Hepatocyte (in vitro differentiated cells): ENCODE measurements around the gene PDP2. TPM values are rescaled to one million over a fixed set of nuclear protein-coding genes. Genes with fewer than 3 reads are reported as not detected.
A peak's percentile ranks its signal among the peaks of the same experiment; 100 is the strongest.

Experiments
- DNase-seq: peaks from one replicate; pipeline ENCODE4 v3.0.0-alpha.2; 2016; ENCODE audit warnings: low spot score
- H2AFZ ChIP-seq: fragments of 200-600 bp; sonication (generic); 2 replicates; pipeline ENCODE4 v1.6.0; 2016; ENCODE audit warnings: antibody characterized with exemption, mild to moderate bottlenecking
- H3K27ac ChIP-seq: fragments of 200-600 bp; sonication (generic); 2 replicates; pipeline ENCODE4 v1.5.1; 2016; ENCODE audit warnings: mild to moderate bottlenecking
- H3K27me3 ChIP-seq: fragments of 200-600 bp; sonication (generic); 2 replicates; pipeline ENCODE4 v1.6.1; 2016
- H3K36me3 ChIP-seq: fragments of 200-600 bp; sonication (generic); replicated peaks from 2 replicates; pipeline ENCODE4 v1.5.1; 2016; ENCODE audit warnings: low read depth; ENCODE audit not compliant: insufficient read depth
- H3K4me1 ChIP-seq: fragments of 200-600 bp; sonication (generic); 2 replicates; pipeline ENCODE4 v1.5.1; 2016; ENCODE audit warnings: mild to moderate bottlenecking, moderate library complexity; ENCODE audit not compliant: insufficient read depth
- H3K4me2 ChIP-seq: fragments of 200-600 bp; sonication (generic); 2 replicates; pipeline ENCODE4 v1.6.0; 2016
- H3K4me3 ChIP-seq: fragments of 200-600 bp; sonication (generic); 2 replicates; pipeline ENCODE4 v1.5.1; 2016; ENCODE audit warnings: mild to moderate bottlenecking
- H3K79me2 ChIP-seq: fragments of 200-600 bp; sonication (generic); 2 replicates; pipeline ENCODE4 v1.6.0; 2017; ENCODE audit warnings: mild to moderate bottlenecking
- H3K9me2 ChIP-seq: fragments of 200-600 bp; sonication (generic); replicated peaks from 2 replicates; pipeline ENCODE4 v1.6.0; 2017; ENCODE audit warnings: mild to moderate bottlenecking; ENCODE audit not compliant: insufficient read depth
- H3K9me3 ChIP-seq: fragments of 200-600 bp; sonication (generic); 2 replicates; pipeline ENCODE4 v1.5.1; 2016; ENCODE audit warnings: low read depth, mild to moderate bottlenecking
- H4K20me1 ChIP-seq: fragments of 200-600 bp; sonication (generic); 2 replicates; pipeline ENCODE4 v1.6.0; 2016; ENCODE audit warnings: mild to moderate bottlenecking; ENCODE audit not compliant: insufficient read depth, poor library complexity, severe bottlenecking
- CTCF ChIP-seq: fragments of 200-600 bp; sonication (generic); IDR thresholded peaks from 2 replicates; pipeline ENCODE4 v1.5.1; 2016; ENCODE audit warnings: antibody characterized with exemption, mild to moderate bottlenecking; ENCODE audit not compliant: poor library complexity
- EZH2 ChIP-seq: fragments of 200-600 bp; sonication (generic); IDR thresholded peaks from 2 replicates; pipeline ENCODE4 v1.6.1; 2016; ENCODE audit warnings: antibody characterized with exemption, mild to moderate bottlenecking, borderline replicate concordance
- EZH2phosphoT487 ChIP-seq: fragments of 200-600 bp; sonication (generic); IDR thresholded peaks from one replicate; pipeline ENCODE4 v1.6.1; 2018; ENCODE audit warnings: antibody characterized with exemption, mild to moderate bottlenecking, low read depth, moderate library complexity; ENCODE audit not compliant: unreplicated experiment, severe bottlenecking
- WGBS: methylation state at CpG from one replicate; pipeline ENCODE4 v1.1.6; 2016; ENCODE audit warnings: low lambda C conversion rate; ENCODE audit errors: missing lambda C conversion rate; 5-methylcytosine and 5-hydroxymethylcytosine counted together
- polyA plus RNA-seq: library from polyadenylated mRNA; unstranded; fragments of >200 nt; fragmentation: Nextera tagmentation; extraction: Ambion mirVana; gene quantifications from 2 replicates; pipeline ENCODE4 v1.2.1, GENCODE V29; 2016
- total RNA-seq: library from RNA; depleted of rRNA; stranded (reverse); fragments of >200 nt; gene quantifications from 2 replicates; pipeline ENCODE4 v1.2.3, GENCODE V29; 2014

Gene PDP2
- total and polyA plus RNA-seq, 2 experiments from 2014 or later, result 5.2 to 17.7 TPM

- H3K27ac ChIP-seq, result no peak overlapping the region
- DNase-seq, result no peak
- no peaks in the 10 kb centered on the region for H3K79me2 ChIP-seq
- H2AFZ ChIP-seq, result no peak overlapping the region
- TF ChIP-seq EZH2 (no peak), EZH2phosphoT487 (no peak), CTCF (no peak)
- H3K9me2 ChIP-seq, result no peaks in the 10 kb centered on the region
- H3K4me1 ChIP-seq, result peaks cover 28% of the 10 kb centered on the region
- no peak overlapping the region for H3K4me2 ChIP-seq
- no peaks in the 10 kb centered on the region for H4K20me1 ChIP-seq
- H3K27me3 ChIP-seq, result no peaks in the 10 kb centered on the region
- 92% methylated on average over 3 of the region's 3 CpGs for WGBS
- no peaks in the 10 kb centered on the region for H3K9me3 ChIP-seq
- no peak overlapping the region for H3K4me3 ChIP-seq
- H3K36me3 ChIP-seq, result no peaks in the 10 kb centered on the region
Observed at GRCh38 chr16:66898207-66898606, 17.9 kb downstream of the PDP2 start.

GRCh38 chr16:66898933-66899309, 18.6 kb downstream of the PDP2 start:
- H3K4me2 ChIP-seq, result no peak overlapping the region
- no peaks in the 10 kb centered on the region for H3K27me3 ChIP-seq
- H3K79me2 ChIP-seq, result no peaks in the 10 kb centered on the region
- no peak overlapping the region for H2AFZ ChIP-seq
- no peak overlapping the region for H3K4me3 ChIP-seq
- H4K20me1 ChIP-seq, result no peaks in the 10 kb centered on the region
- no peak for DNase-seq
- H3K36me3 ChIP-seq, result no peaks in the 10 kb centered on the region
- no peaks in the 10 kb centered on the region for H3K9me3 ChIP-seq
- peaks cover 35% of the 10 kb centered on the region for H3K4me1 ChIP-seq
- H3K27ac ChIP-seq, result peak overlapping the region; percentile 92
- TF ChIP-seq CTCF (no peak), EZH2 (no peak), EZH2phosphoT487 (no peak)
- 95% methylated on average over 2 of the region's 2 CpGs for WGBS
- no peaks in the 10 kb centered on the region for H3K9me2 ChIP-seq

GRCh38 chr16:66899310-66899944, 19.1 kb downstream of the PDP2 start:
- H3K79me2 ChIP-seq, result no peaks in the 10 kb centered on the region
- WGBS, result 86% methylated on average over 6 of the region's 6 CpGs
- H3K27ac ChIP-seq, result peak overlapping the region; percentile 92
- peak overlapping the region; percentile 26 for H3K4me2 ChIP-seq
- H3K9me3 ChIP-seq, result no peaks in the 10 kb centered on the region
- no peaks in the 10 kb centered on the region for H3K36me3 ChIP-seq
- TF ChIP-seq CTCF (no peak), EZH2phosphoT487 (no peak), EZH2 (no peak)
- no peak overlapping the region for H3K4me3 ChIP-seq
- H3K4me1 ChIP-seq, result peaks cover 40% of the 10 kb centered on the region
- H3K9me2 ChIP-seq, result no peaks in the 10 kb centered on the region
- DNase-seq, result no peak
- peak overlapping the region; percentile 2 for H2AFZ ChIP-seq
- no peaks in the 10 kb centered on the region for H4K20me1 ChIP-seq
- no peaks in the 10 kb centered on the region for H3K27me3 ChIP-seq
